ENCODE data around the gene TMEM196.

TMEM196 gene

DNA sequence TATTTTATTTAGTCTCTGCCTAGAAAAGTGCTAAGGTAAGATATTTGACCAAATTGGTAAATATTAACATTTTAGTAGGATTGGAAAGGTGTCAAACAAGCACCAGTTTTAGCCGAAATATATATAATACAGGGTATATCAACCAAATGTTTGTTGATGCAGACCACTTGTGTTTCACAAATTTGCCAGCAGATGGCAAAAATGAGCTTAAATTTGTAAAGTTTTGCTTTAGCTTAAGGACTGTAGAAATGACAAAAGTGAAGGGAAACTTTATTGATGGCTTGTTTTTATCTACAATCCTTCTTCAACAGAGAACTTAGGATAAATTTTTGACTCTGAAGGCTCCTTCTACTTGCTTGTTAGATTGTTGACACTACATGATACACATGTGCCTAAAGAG, 59.7 kb downstream of the TMEM196 start:
- H3K4me3 ChIP-seq (ENCODE audit: control insufficient read depth, low read depth, low read length) = no peak overlapping the region
- peak; percentile 57 for DNase-seq (ENCODE audit: low read depth)
- TF ChIP-seq, protein P1, sequence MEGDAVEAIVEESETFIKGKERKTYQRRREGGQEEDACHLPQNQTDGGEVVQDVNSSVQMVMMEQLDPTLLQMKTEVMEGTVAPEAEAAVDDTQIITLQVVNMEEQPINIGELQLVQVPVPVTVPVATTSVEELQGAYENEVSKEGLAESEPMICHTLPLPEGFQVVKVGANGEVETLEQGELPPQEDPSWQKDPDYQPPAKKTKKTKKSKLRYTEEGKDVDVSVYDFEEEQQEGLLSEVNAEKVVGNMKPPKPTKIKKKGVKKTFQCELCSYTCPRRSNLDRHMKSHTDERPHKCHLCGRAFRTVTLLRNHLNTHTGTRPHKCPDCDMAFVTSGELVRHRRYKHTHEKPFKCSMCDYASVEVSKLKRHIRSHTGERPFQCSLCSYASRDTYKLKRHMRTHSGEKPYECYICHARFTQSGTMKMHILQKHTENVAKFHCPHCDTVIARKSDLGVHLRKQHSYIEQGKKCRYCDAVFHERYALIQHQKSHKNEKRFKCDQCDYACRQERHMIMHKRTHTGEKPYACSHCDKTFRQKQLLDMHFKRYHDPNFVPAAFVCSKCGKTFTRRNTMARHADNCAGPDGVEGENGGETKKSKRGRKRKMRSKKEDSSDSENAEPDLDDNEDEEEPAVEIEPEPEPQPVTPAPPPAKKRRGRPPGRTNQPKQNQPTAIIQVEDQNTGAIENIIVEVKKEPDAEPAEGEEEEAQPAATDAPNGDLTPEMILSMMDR (conservative IDR thresholded peaks at IDR 0.05; ENCODE audit: control insufficient read depth, insufficient read depth, low read depth, low read length) = peak; percentile 62

DNA sequence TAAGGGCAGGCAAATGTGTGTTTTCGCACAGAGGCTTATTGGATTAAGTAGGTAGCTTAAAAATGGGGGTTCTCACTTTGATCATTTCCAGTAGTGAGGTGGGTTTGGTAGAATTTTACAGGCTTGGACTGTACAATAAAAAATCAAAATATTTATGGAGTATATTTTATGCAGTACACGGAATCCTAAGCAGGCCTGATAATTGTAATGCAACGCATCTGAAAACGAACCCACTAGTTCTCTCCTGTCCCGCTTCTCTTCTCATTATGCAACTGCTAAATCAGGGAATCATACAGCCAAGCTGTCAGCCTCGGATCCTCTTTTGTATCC, 64.2 kb downstream of the TMEM196 start:
- TF ChIP-seq, protein P1 (conservative IDR thresholded peaks at IDR 0.05; ENCODE audit: control insufficient read depth, insufficient read depth, low read depth, low read length) = no peak
- no peak overlapping the region for H3K4me3 ChIP-seq (ENCODE audit: control insufficient read depth, low read depth, low read length)
- no peak for DNase-seq (ENCODE audit: low read depth)

DNA sequence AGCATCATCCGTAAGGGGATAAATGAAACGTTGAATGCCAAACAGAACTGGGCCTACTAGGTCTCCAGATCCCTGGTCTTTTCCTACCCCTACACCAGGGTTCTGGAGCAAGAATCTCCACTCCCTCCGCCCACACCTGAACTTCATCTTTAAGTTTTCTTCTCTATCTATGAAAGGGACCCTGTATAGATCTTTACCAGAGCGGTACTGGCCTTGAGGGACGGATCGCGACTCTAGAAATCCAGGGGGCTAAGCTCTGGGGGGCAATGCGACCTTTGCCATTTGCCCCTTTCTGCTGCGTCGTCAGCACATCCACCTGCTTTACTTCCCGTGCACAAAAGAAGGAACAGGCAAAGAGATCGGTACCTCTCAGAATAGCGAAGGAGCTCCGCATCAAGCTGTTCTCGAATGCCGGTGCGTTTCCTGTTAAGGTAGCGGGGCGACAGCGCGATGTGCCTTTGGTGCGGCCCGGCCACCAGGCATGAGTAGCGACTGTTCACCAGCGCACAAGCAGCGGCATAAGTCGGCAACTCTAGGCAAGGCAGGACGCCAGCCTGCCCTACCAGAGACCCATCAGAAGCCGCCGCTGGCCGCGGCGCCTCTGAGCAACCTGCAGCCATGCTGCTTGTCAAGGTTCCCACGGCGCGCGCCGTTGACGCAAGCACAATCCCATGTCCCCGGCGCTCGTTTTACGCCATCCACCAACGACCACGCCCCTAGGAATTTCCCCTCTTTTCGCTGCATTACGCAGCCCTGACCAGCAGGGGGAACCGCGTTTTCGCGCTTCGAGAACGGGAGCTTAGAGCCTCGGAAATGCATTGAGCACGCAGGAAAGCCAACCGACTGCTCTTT, 64.8 kb downstream of the TMEM196 start, which contains the start of gene POLR1F:
Gene POLR1F (minus strand): TSS at position 641 of the 852 bp plus-strand sequence. CDS start 21 bp downstream, at position 620.
- peak within 1 kb of the TSS; percentile 99 for H3K4me3 ChIP-seq (ENCODE audit: control insufficient read depth, low read depth, low read length)
- DNase-seq (ENCODE audit: low read depth) = peak; percentile 95
- TF ChIP-seq, protein P1 (conservative IDR thresholded peaks at IDR 0.05; ENCODE audit: control insufficient read depth, insufficient read depth, low read depth, low read length) = peak; percentile 85

DNA sequence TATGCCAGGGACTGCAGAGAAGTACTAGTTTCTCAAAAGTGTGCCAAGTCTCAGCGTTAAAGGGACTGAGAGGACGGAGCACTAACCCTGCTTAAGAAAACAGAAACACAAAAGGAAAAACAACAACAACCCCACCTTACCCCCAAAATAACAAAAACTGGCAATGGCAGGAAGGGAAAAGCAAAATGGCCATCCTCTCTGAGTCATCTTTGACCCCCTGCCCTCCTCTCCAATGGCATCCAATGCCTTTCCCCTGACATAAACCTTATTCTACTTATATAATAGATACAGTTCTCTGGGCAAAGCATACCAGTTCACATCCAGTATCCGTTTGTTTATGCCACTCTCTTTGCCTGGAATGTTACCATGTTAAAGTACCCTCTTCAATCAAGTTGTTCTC, 66.2 kb downstream of the TMEM196 start:
- DNase-seq (ENCODE audit: low read depth) = peak; percentile 28
- TF ChIP-seq, protein P1 (conservative IDR thresholded peaks at IDR 0.05; ENCODE audit: control insufficient read depth, insufficient read depth, low read depth, low read length) = no peak
- peak overlapping the region; percentile 99 for H3K4me3 ChIP-seq (ENCODE audit: control insufficient read depth, low read depth, low read length)

- no peak for DNase-seq (ENCODE audit: low read depth)
- H3K4me3 ChIP-seq (ENCODE audit: control insufficient read depth, low read depth, low read length) = no peak overlapping the region
- TF ChIP-seq, protein P1 (conservative IDR thresholded peaks at IDR 0.05; ENCODE audit: control insufficient read depth, insufficient read depth, low read depth, low read length) = no peak
These were observed 67.8 kb downstream of the TMEM196 start for GRCh38 chr7:19705663-19706062.

DNA sequence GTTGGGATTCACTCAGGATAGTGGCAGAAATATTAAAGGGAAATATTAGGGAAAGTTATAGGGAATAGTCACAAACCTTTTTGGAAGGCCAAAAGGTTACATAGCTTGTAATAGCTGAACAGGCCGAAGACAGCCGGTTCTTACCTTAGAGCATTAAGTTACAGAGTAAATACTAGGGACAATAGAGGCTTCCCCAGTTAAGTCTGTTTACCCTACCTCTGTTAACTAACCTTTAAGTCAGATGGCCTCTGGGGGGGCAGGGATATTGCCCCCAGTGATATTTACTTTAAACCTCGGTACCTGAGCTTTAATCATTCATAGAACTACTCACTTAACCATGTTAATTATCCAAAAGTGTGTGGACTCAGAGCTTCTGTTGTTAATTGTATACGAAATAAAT, 71.9 kb downstream of the TMEM196 start:
- TF ChIP-seq, protein P1 (conservative IDR thresholded peaks at IDR 0.05; ENCODE audit: control insufficient read depth, insufficient read depth, low read depth, low read length) = no peak
- no peak overlapping the region for H3K4me3 ChIP-seq (ENCODE audit: control insufficient read depth, low read depth, low read length)
- DNase-seq (ENCODE audit: low read depth) = no peak
